Parathyroid adenoma (tissue), 2 donors: ENCODE results near the gene ZNF689.

ENCODE experiments used
- H2AFZ ChIP-seq: fragments of 300-600 bp; sonication (generic); one replicate; pipeline ENCODE4 v1.7.0; 2017; ENCODE audit warnings: antibody characterized with exemption, mild to moderate bottlenecking
- H3K27ac ChIP-seq: fragments of 300-600 bp; sonication (generic); one replicate; pipeline ENCODE4 v1.7.0; 2017
- H3K27me3 ChIP-seq: fragments of 300-600 bp; sonication (generic); one replicate; pipeline ENCODE4 v1.7.0; 2017; ENCODE audit warnings: low read length; ENCODE audit not compliant: control insufficient read depth, insufficient read depth
- H3K36me3 ChIP-seq: fragments of 300-600 bp; sonication (generic); one replicate; pipeline ENCODE4 v1.7.0; 2017; ENCODE audit warnings: low read length; ENCODE audit not compliant: control insufficient read depth, insufficient read depth
- H3K4me1 ChIP-seq: fragments of 300-600 bp; sonication (generic); one replicate; pipeline ENCODE4 v1.7.0; 2017; ENCODE audit warnings: control low read depth
- H3K4me2 ChIP-seq: fragments of 300-600 bp; sonication (generic); one replicate; pipeline ENCODE4 v1.7.0; 2017; ENCODE audit warnings: low read length
- H3K4me3 ChIP-seq: fragments of 300-600 bp; sonication (generic); one replicate; pipeline ENCODE4 v1.7.0; 2017; ENCODE audit warnings: low read depth, low read length
- H3K79me2 ChIP-seq: fragments of 300-600 bp; sonication (generic); one replicate; pipeline ENCODE4 v1.7.0; 2017; ENCODE audit warnings: control low read depth
- H3K9ac ChIP-seq: fragments of 300-600 bp; sonication (generic); one replicate; pipeline ENCODE4 v1.7.0; 2017; ENCODE audit warnings: mild to moderate bottlenecking
- H3K9me3 ChIP-seq: fragments of 300-600 bp; sonication (generic); one replicate; pipeline ENCODE4 v1.7.0; 2017; ENCODE audit warnings: low read length; ENCODE audit not compliant: control insufficient read depth
- CTCF ChIP-seq: fragments of 300-600 bp; sonication (generic); IDR thresholded peaks from one replicate; pipeline ENCODE4 v1.7.0; 2017; ENCODE audit warnings: antibody characterized with exemption, mild to moderate bottlenecking
- donor health status: primary hyperparathyroidism.

The ZNF689 gene

GRCh38 chr16:30623536-30624283, 13.5 kb upstream of the ZNF689 start:
- Histone ChIP-seq H3K36me3 (no peaks in the 10 kb centered on the region), H3K4me3 (no peak overlapping the region), H3K9ac (no peak overlapping the region), H3K27ac (no peak overlapping the region), H2AFZ (no peak overlapping the region), H3K4me2 (no peak overlapping the region), H3K79me2 (no peaks in the 10 kb centered on the region), H3K27me3 (no peaks in the 10 kb centered on the region), H3K4me1 (no peaks in the 10 kb centered on the region), H3K9me3 (no peaks in the 10 kb centered on the region)
- TF ChIP-seq CTCF: no peak

- H3K9ac ChIP-seq: no peak overlapping the region
- TF ChIP-seq CTCF: no peak
These were observed 12.4 kb upstream of the ZNF689 start for GRCh38 chr16:30622455-30623032.

GRCh38 chr16:30621765-30622164, 11.6 kb upstream of the ZNF689 start:
- no peak overlapping the region for H3K4me3 ChIP-seq
- no peaks in the 10 kb centered on the region for H3K79me2 ChIP-seq
- H3K4me1 ChIP-seq: no peaks in the 10 kb centered on the region
- TF ChIP-seq CTCF: no peak
- H3K27ac ChIP-seq: no peak overlapping the region
- H2AFZ ChIP-seq: no peak overlapping the region
- no peaks in the 10 kb centered on the region for H3K27me3 ChIP-seq
- H3K36me3 ChIP-seq: no peaks in the 10 kb centered on the region
- no peak overlapping the region for H3K9ac ChIP-seq
- no peak overlapping the region for H3K4me2 ChIP-seq
- no peaks in the 10 kb centered on the region for H3K9me3 ChIP-seq

More at GRCh38 chr16:30622455-30623032, 12.4 kb upstream of the ZNF689 start:
- Histone ChIP-seq H3K27me3 (no peaks in the 10 kb centered on the region), H3K4me2 (no peak overlapping the region), H3K27ac (no peak overlapping the region), H3K4me1 (no peaks in the 10 kb centered on the region), H3K36me3 (no peaks in the 10 kb centered on the region), H3K9me3 (no peaks in the 10 kb centered on the region), H2AFZ (no peak overlapping the region), H3K4me3 (no peak overlapping the region), H3K79me2 (no peaks in the 10 kb centered on the region)

GRCh38 chr16:30620169-30620568, 10.0 kb upstream of the ZNF689 start:
- no peak overlapping the region for H3K4me3 ChIP-seq
- no peak overlapping the region for H3K9ac ChIP-seq
- no peak for TF ChIP-seq CTCF
- H3K27ac ChIP-seq: no peak overlapping the region
- no peaks in the 10 kb centered on the region for H3K79me2 ChIP-seq
- no peaks in the 10 kb centered on the region for H3K36me3 ChIP-seq
- no peak overlapping the region for H2AFZ ChIP-seq
- no peaks in the 10 kb centered on the region for H3K9me3 ChIP-seq
- H3K4me2 ChIP-seq: no peak overlapping the region
- H3K27me3 ChIP-seq: no peaks in the 10 kb centered on the region
- no peaks in the 10 kb centered on the region for H3K4me1 ChIP-seq

- no peak overlapping the region for H3K9ac ChIP-seq
- no peak overlapping the region for H3K4me3 ChIP-seq
- no peak overlapping the region for H2AFZ ChIP-seq
- no peaks in the 10 kb centered on the region for H3K4me1 ChIP-seq
- H3K27me3 ChIP-seq: no peaks in the 10 kb centered on the region
- TF ChIP-seq CTCF: no peak
- no peak overlapping the region for H3K4me2 ChIP-seq
- no peak overlapping the region for H3K27ac ChIP-seq
- no peaks in the 10 kb centered on the region for H3K9me3 ChIP-seq
- H3K36me3 ChIP-seq: no peaks in the 10 kb centered on the region
- no peaks in the 10 kb centered on the region for H3K79me2 ChIP-seq
These were observed 9.4 kb upstream of the ZNF689 start for GRCh38 chr16:30619638-30620037.
